T1000 (cell line): ENCODE data around the gene MYOM1.

ENCODE experiments used
- DNase-seq: peaks from one replicate; lab custom pipeline; 2025; ENCODE audit warnings: mixed read lengths; lab: John Stamatoyannopoulos, UW

Gene MYOM1

GRCh38 chr18:3219631-3220335, at the start of gene MYOM1:
MYOM1 (minus strand) TSS chr18:3219968; CDS start chr18:3215223, 4,745 bp downstream.
- no peak for DNase-seq

- no peak for DNase-seq
Measured at GRCh38 chr18:3269241-3269913, 49.6 kb upstream of the MYOM1 start.

- DNase-seq: no peak
Measured at GRCh38 chr18:3268306-3268705, 48.5 kb upstream of the MYOM1 start.

- DNase-seq: no peak
Measured at GRCh38 chr18:3266062-3266608, 46.4 kb upstream of the MYOM1 start.

- DNase-seq: no peak
Measured at GRCh38 chr18:3265564-3266033, 45.8 kb upstream of the MYOM1 start.

GRCh38 chr18:3264362-3264761, 44.6 kb upstream of the MYOM1 start:
- no peak for DNase-seq

- DNase-seq: no peak
Measured at GRCh38 chr18:3263132-3263700, 43.4 kb upstream of the MYOM1 start.

- no peak for DNase-seq
Measured at GRCh38 chr18:3262234-3263131, 42.7 kb upstream of the MYOM1 start.

- peak; percentile 48 for DNase-seq
Measured at GRCh38 chr18:3261373-3262233, 41.8 kb upstream of the MYOM1 start, which contains the start of gene MYL12B. MYL12B (plus strand) TSS chr18:3262133; CDS start chr18:3272899, 10,766 bp downstream.

- DNase-seq: no peak
Measured at GRCh38 chr18:3260995-3261372, 41.2 kb upstream of the MYOM1 start.

- no peak for DNase-seq
Measured at GRCh38 chr18:3257627-3258120, 37.9 kb upstream of the MYOM1 start.

GRCh38 chr18:3256693-3257626, 37.2 kb upstream of the MYOM1 start:
- DNase-seq: no peak

- DNase-seq: no peak
Measured at GRCh38 chr18:3255611-3256165, 35.9 kb upstream of the MYOM1 start.

GRCh38 chr18:3254725-3255124, 35.0 kb upstream of the MYOM1 start:
- DNase-seq: no peak

GRCh38 chr18:3252843-3253242, 33.1 kb upstream of the MYOM1 start:
- DNase-seq: no peak

- DNase-seq: no peak
Measured at GRCh38 chr18:3251963-3252277, 32.2 kb upstream of the MYOM1 start.

GRCh38 chr18:3251249-3251962, 31.6 kb upstream of the MYOM1 start:
- DNase-seq: no peak

GRCh38 chr18:3250237-3251107, 30.7 kb upstream of the MYOM1 start:
- DNase-seq: no peak
